GM12864 (cell line): ENCODE data around the gene USP9Y.
A peak's percentile ranks its signal among the peaks of the same experiment; 100 is the strongest.
"Not testable (repeated sequence)": the region's sequence is repeated elsewhere in the genome, so short reads cannot be mapped to it uniquely, and the experiment has no call there.

ENCODE experiments used
- DNase-seq: peaks from one replicate; pipeline ENCODE4 v3.0.0-alpha.2; 2011; ENCODE audit warnings: low read depth
- H3K4me3 ChIP-seq: 2 replicates; pipeline ENCODE4 v1.5.1; 2011; ENCODE audit warnings: mild to moderate bottlenecking, low read depth, low read length, control low read depth
- CTCF ChIP-seq: IDR thresholded peaks from 2 replicates; pipeline ENCODE4 v1.5.1; 2011; ENCODE audit warnings: low read depth, mild to moderate bottlenecking, moderate library complexity, low read length, control low read depth, inconsistent platforms; ENCODE audit errors: missing control alignments

Gene USP9Y, protein sequence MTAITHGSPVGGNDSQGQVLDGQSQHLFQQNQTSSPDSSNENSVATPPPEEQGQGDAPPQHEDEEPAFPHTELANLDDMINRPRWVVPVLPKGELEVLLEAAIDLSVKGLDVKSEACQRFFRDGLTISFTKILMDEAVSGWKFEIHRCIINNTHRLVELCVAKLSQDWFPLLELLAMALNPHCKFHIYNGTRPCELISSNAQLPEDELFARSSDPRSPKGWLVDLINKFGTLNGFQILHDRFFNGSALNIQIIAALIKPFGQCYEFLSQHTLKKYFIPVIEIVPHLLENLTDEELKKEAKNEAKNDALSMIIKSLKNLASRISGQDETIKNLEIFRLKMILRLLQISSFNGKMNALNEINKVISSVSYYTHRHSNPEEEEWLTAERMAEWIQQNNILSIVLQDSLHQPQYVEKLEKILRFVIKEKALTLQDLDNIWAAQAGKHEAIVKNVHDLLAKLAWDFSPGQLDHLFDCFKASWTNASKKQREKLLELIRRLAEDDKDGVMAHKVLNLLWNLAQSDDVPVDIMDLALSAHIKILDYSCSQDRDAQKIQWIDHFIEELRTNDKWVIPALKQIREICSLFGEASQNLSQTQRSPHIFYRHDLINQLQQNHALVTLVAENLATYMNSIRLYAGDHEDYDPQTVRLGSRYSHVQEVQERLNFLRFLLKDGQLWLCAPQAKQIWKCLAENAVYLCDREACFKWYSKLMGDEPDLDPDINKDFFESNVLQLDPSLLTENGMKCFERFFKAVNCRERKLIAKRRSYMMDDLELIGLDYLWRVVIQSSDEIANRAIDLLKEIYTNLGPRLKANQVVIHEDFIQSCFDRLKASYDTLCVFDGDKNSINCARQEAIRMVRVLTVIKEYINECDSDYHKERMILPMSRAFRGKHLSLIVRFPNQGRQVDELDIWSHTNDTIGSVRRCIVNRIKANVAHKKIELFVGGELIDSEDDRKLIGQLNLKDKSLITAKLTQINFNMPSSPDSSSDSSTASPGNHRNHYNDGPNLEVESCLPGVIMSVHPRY (N-terminal part only)

DNA sequence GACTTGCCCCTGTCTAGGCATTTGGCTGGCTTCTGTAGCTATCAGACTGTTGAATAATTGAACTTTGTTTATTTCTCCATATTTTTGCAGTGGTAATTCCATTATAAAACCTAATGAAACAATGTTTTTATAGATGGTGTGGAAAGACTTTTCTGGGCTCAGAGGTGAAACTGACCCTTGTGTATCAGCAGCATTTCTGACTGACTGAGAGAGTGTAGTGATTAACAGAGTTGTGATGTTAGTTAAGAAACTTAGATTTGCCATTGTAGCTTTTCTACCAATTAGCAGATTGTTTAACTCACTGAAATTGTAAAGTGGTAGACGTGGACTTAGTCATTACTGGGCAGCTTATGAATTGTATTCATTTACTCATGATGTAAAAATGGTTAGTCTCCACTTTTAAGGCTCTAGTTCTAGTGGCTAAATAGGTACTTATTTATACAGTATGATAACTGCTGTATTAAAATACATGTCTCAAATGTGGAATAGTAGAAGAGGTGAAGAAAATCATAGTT lies at the start of gene USP9Y:
USP9Y (plus strand) TSS at position 51 of the 515 bp plus-strand sequence. CDS start 8,217 bp downstream, outside the sequence.
- H3K4me3 ChIP-seq, result no peak within 1 kb of the TSS
- no peak for DNase-seq
- no peak for TF ChIP-seq CTCF

- no peak overlapping the region for H3K4me3 ChIP-seq
- no peak for TF ChIP-seq CTCF
- DNase-seq, result no peak
Observed at GRCh38 chrY:12651621-12652036, 49.4 kb upstream of the USP9Y start.

DNA sequence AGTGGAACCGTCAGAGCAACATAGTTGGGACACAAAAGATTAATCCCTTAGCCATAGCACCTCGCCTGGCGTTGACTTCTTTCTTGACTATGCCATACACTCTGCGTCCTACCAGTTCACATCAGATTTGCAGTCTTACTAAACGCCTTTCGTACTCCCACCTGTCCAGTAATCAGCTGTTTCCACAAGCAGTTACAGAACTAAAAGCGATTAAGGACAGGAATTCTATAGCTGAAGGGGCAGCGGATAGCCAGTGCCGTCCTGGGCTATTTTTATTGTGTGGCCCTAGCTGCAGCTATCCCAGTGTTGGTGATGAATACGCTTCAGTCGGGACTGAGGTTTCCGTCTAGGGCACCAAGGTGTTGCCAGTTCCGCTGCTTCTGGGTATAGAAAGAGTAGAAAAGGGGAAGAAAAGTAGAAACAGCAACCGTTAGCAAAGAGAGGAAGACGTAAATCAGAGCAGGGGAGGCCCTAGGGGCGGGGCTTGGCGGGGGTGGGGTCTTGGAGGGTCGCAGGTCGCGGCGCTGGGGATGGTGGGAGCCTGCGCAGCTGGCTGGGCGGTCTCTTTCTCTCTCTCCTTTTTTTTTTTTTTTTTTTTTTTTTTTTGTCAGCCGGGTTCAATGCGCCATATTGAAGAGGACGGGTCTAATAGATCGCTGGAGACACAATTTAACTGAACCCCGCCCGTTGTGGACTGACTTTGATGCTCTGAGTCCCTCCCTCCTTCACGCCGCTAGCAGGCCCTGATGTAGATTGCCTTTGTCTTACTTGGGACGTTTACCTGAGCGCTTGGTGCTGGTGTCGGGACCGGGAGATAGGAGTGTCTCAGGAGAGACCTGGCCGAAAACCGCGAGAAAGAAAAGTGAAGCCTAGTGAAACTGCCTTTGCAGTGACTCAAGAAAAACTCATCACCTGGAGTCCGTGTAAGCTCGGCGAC lies 39.0 kb upstream of the USP9Y start:
- DNase-seq, result peak; percentile 42
- TF ChIP-seq CTCF, result no peak
- H3K4me3 ChIP-seq, result peak overlapping the region; percentile 71

GRCh38 chrY:12662745-12663591 lies 38.1 kb upstream of the USP9Y start:
- peak; percentile 49 for DNase-seq
- TF ChIP-seq CTCF, result no peak
- H3K4me3 ChIP-seq, result peak overlapping the region; percentile 71

DNA sequence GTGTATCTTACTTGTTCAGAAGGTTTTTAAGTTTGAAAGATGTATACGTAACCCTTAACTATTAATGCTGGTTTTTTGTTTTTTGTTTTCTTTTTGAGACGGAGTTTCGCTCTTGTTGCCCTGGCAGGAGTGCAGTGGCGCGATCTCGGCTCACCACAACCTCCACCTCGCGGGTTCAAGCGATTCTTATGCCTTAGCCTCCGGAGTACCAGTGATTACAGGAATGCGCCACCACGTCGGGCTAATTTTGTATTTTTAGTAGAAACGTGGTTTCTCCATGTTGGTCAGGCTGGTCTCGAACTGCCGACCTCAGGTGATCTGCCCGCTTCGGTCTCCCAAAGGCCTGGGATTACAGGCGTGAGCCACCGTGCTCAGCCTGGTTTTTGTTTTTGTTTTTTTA lies 37.2 kb upstream of the USP9Y start:
- not testable (repeated sequence) for DNase-seq
- H3K4me3 ChIP-seq, result peak overlapping the region; percentile 6; the same call in 1 of the 2 replicates

DNA sequence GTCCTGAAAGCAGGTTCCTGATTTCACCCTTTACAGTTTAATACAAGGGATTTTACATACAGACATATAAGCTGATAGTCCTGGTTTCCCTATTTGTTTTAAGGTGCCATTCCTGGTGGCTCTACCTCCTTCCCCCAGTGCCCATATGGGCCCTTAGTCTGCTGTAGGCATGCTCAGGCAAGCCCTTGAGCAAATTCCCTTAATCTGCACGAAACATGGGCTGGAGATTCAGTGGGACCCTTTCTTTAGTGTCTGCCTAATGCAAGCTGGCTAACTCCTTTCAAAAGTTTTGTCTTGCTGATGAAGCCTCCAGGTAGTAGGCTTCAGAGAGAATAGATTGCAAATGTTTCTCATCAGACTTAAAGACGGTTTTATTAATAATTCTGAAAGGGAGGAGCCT lies 22.9 kb upstream of the USP9Y start:
- TF ChIP-seq CTCF, result no peak
- H3K4me3 ChIP-seq, result no peak overlapping the region
- DNase-seq, result no peak
